Esophagus (tissue), 2 donors: ENCODE measurements around the gene CERS5. TPM values are rescaled to one million over a fixed set of nuclear protein-coding genes. Genes with fewer than 3 reads are reported as not detected.
"Not testable (repeated sequence)": the region's sequence is repeated elsewhere in the genome, so short reads cannot be mapped to it uniquely, and the experiment has no call there.

ENCODE experiments used
- H3K27ac ChIP-seq, 2 donors: one replicate each; pipeline ENCODE4 v1.5.1; 2013; ENCODE audit warnings: low read depth in 2 of 2, mild to moderate bottlenecking in 2 of 2, inconsistent platforms in 1 of 2, low read length in 1 of 2, moderate library complexity in 1 of 2
- H3K27me3 ChIP-seq, 2 donors: one replicate each; pipeline ENCODE4 v1.6.1; 2013; ENCODE audit warnings: low read length in 2 of 2, control low read depth in 1 of 2, mild to moderate bottlenecking in 1 of 2; ENCODE audit not compliant: insufficient read depth in 2 of 2, control insufficient read depth in 1 of 2
- H3K36me3 ChIP-seq, 2 donors: one replicate each; pipeline ENCODE4 v1.6.1; 2013; ENCODE audit warnings: low read length in 1 of 2; ENCODE audit not compliant: control insufficient read depth in 2 of 2, insufficient read depth in 2 of 2
- H3K4me1 ChIP-seq, 2 donors: one replicate each; pipeline ENCODE4 v1.6.1; 2013; ENCODE audit warnings: low read length in 1 of 2; ENCODE audit not compliant: control insufficient read depth in 2 of 2, insufficient read depth in 2 of 2
- H3K4me3 ChIP-seq, 2 donors: one replicate each; pipeline ENCODE4 v1.5.1; 2013; ENCODE audit warnings: low read length in 2 of 2, mild to moderate bottlenecking in 2 of 2, low read depth in 1 of 2, moderate library complexity in 1 of 2
- H3K9me3 ChIP-seq, 2 donors: one replicate each; pipeline ENCODE4 v1.6.1; 2013; ENCODE audit warnings: mild to moderate bottlenecking in 2 of 2, low read depth in 1 of 2, low read length in 1 of 2, moderate library complexity in 1 of 2; ENCODE audit not compliant: control insufficient read depth in 2 of 2, insufficient read depth in 1 of 2
- WGBS, 2 donors: extraction: QIAGEN DNeasy Blood & Tissue Kit; methylation state at CpG; one replicate each; pipeline ENCODE4 v1.1.7; 2013; 5-methylcytosine and 5-hydroxymethylcytosine counted together
- polyA plus RNA-seq, 2 donors: library from polyadenylated mRNA; stranded (reverse); fragments of 200-250 nt; gene quantifications; one replicate each; pipeline ENCODE4 v1.2.3, GENCODE V29; 2013
- donor health status: healthy with polysubstance abuse.
- donor health status: Bipolar disorder and iron deficiency.

Gene CERS5
- polyA plus RNA-seq, 2 donors, result 21.0 to 41.3 TPM

GRCh38 chr12:50149311-50149710, 17.9 kb downstream of the CERS5 start:
- H3K4me1 ChIP-seq, result no peaks in the 10 kb centered on the region
- H3K4me3 ChIP-seq, result no peak overlapping the region
- no peaks in the 10 kb centered on the region for H3K9me3 ChIP-seq
- WGBS, 2 donors, result 69% methylated on average over 3 of the region's 3 CpGs
- H3K27me3 ChIP-seq, result no peaks in the 10 kb centered on the region
- no peaks in the 10 kb centered on the region for H3K36me3 ChIP-seq
- H3K27ac ChIP-seq, result no peak overlapping the region

GRCh38 chr12:50148011-50148410, 19.2 kb downstream of the CERS5 start:
- H3K36me3 ChIP-seq, H3K4me1 ChIP-seq, H3K27ac ChIP-seq, H3K27me3 ChIP-seq, H3K9me3 ChIP-seq, H3K4me3 ChIP-seq: not testable (repeated sequence)
- WGBS, 2 donors, result 91 to 92% methylated on average over 6 of the region's 6 CpGs

GRCh38 chr12:50147281-50147680, 19.9 kb downstream of the CERS5 start:
- no peaks in the 10 kb centered on the region for H3K36me3 ChIP-seq
- no peaks in the 10 kb centered on the region for H3K4me1 ChIP-seq
- WGBS, 2 donors, result 94 to 97% methylated on average over 4 of the region's 4 CpGs
- no peaks in the 10 kb centered on the region for H3K27me3 ChIP-seq
- no peak overlapping the region for H3K4me3 ChIP-seq
- no peak overlapping the region for H3K27ac ChIP-seq
- no peaks in the 10 kb centered on the region for H3K9me3 ChIP-seq

- 82 to 90% methylated on average over 2 of the region's 2 CpGs for WGBS, 2 donors
- no peak overlapping the region for H3K27ac ChIP-seq
Measured at GRCh38 chr12:50145439-50145838, 21.7 kb downstream of the CERS5 start.

GRCh38 chr12:50142993-50143392, 24.2 kb downstream of the CERS5 start:
- H3K4me3 ChIP-seq, result no peak overlapping the region
- 86 to 89% methylated on average over 8 of the region's 8 CpGs for WGBS, 2 donors
- H3K27ac ChIP-seq, result no peak overlapping the region
- no peaks in the 10 kb centered on the region for H3K36me3 ChIP-seq
- no peaks in the 10 kb centered on the region for H3K9me3 ChIP-seq
- no peaks in the 10 kb centered on the region for H3K4me1 ChIP-seq
- H3K27me3 ChIP-seq, result no peaks in the 10 kb centered on the region

More at GRCh38 chr12:50145439-50145838, 21.7 kb downstream of the CERS5 start:
- Histone ChIP-seq H3K9me3 (no peaks in the 10 kb centered on the region), H3K4me1 (no peaks in the 10 kb centered on the region), H3K4me3 (no peak overlapping the region), H3K27me3 (no peaks in the 10 kb centered on the region), H3K36me3 (no peaks in the 10 kb centered on the region)

- 59 to 71% methylated on average over 2 of the region's 2 CpGs for WGBS, 2 donors
- Histone ChIP-seq H3K36me3 (peaks cover 14% of the 10 kb centered on the region in 2 donors), H3K27me3 (no peaks in the 10 kb centered on the region), H3K9me3 (no peaks in the 10 kb centered on the region), H3K4me1 (no peaks in the 10 kb centered on the region), H3K4me3 (no peak overlapping the region), H3K27ac (no peak overlapping the region)
Measured at GRCh38 chr12:50132505-50133135, 34.5 kb downstream of the CERS5 start.

GRCh38 chr12:50129290-50129689, 37.9 kb downstream of the CERS5 start:
- Histone ChIP-seq H3K9me3 (no peaks in the 10 kb centered on the region), H3K27ac (no peak overlapping the region), H3K36me3 (peaks cover 8 to 15% of the 10 kb centered on the region in 2 donors), H3K4me3 (no peak overlapping the region), H3K4me1 (no peaks in the 10 kb centered on the region), H3K27me3 (no peaks in the 10 kb centered on the region)
- 72 to 81% methylated on average over 4 of the region's 4 CpGs for WGBS, 2 donors

GRCh38 chr12:50127546-50127945, 39.6 kb downstream of the CERS5 start:
- H3K4me1 ChIP-seq, result no peaks in the 10 kb centered on the region
- 47 to 56% methylated on average over 2 of the region's 2 CpGs for WGBS, 2 donors
- H3K36me3 ChIP-seq, result peaks cover 8 to 23% of the 10 kb centered on the region in 2 donors
- no peaks in the 10 kb centered on the region for H3K27me3 ChIP-seq
- H3K9me3 ChIP-seq, result no peaks in the 10 kb centered on the region
- no peak overlapping the region for H3K27ac ChIP-seq
- no peak overlapping the region for H3K4me3 ChIP-seq

GRCh38 chr12:50123203-50123602, 44.0 kb downstream of the CERS5 start:
- H3K36me3 ChIP-seq, result peaks cover 0 to 22% of the 10 kb centered on the region in 2 donors
- no peak overlapping the region for H3K4me3 ChIP-seq
- H3K9me3 ChIP-seq, result no peaks in the 10 kb centered on the region
- 69 to 83% methylated on average over 2 of the region's 2 CpGs for WGBS, 2 donors
- no peaks in the 10 kb centered on the region for H3K4me1 ChIP-seq
- no peaks in the 10 kb centered on the region for H3K27me3 ChIP-seq
- no peak overlapping the region for H3K27ac ChIP-seq

GRCh38 chr12:50121641-50122040, 45.5 kb downstream of the CERS5 start:
- 80 to 82% methylated on average over 5 of the region's 5 CpGs for WGBS, 2 donors

More at GRCh38 chr12:50121641-50122040, 45.5 kb downstream of the CERS5 start:
- Histone ChIP-seq H3K4me1 (no peaks in the 10 kb centered on the region), H3K36me3 (peaks cover 0 to 18% of the 10 kb centered on the region in 2 donors), H3K27me3 (no peaks in the 10 kb centered on the region), H3K27ac (no peak overlapping the region), H3K9me3 (no peaks in the 10 kb centered on the region), H3K4me3 (no peak overlapping the region)
